ENCODE data around the gene ZNF611. TPM values are rescaled to one million over a fixed set of nuclear protein-coding genes. Genes with fewer than 3 reads are reported as not detected.
"Not testable (repeated sequence)": the region's sequence is repeated elsewhere in the genome, so short reads cannot be mapped to it uniquely, and the experiment has no call there.

The ZNF611 gene
- total RNA-seq, 1 experiment from 2014 or later = 16.6 TPM

DNA sequence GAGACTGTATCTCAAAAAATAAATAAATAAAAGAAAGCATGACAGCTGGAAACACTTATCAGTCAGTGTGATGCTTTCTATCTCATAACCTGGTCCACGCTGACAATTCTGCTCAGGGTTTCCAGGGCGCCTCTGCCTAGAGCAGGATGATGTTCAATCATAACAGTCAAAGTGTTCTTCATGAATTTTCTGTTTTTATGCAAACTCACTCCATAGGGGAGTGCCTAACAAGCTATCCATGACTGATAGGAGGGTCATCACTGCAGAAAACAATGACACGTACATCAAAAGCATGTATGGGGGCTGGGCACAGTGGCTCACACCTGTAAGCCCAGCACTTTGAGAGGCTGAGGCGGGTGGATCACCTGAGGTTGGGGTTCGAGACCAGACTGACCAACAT, 55.2 kb downstream of the ZNF611 start:
- H3K4me1 ChIP-seq (ENCODE audit: control insufficient read depth, insufficient read depth, low read length) = no peaks in the 10 kb centered on the region
- TF ChIP-seq SIN3A (IDR thresholded peaks at IDR 0.05; ENCODE audit: borderline replicate concordance, insufficient read depth, low read depth, low read length) (no peak), POLR2AphosphoS5 (IDR thresholded peaks at IDR 0.05; ENCODE audit: low read depth, low read length) (no peak), TCF7L2 (IDR thresholded peaks at IDR 0.05; ENCODE audit: low read depth, low read length) (no peak)
- TF ChIP-seq, protein P1, sequence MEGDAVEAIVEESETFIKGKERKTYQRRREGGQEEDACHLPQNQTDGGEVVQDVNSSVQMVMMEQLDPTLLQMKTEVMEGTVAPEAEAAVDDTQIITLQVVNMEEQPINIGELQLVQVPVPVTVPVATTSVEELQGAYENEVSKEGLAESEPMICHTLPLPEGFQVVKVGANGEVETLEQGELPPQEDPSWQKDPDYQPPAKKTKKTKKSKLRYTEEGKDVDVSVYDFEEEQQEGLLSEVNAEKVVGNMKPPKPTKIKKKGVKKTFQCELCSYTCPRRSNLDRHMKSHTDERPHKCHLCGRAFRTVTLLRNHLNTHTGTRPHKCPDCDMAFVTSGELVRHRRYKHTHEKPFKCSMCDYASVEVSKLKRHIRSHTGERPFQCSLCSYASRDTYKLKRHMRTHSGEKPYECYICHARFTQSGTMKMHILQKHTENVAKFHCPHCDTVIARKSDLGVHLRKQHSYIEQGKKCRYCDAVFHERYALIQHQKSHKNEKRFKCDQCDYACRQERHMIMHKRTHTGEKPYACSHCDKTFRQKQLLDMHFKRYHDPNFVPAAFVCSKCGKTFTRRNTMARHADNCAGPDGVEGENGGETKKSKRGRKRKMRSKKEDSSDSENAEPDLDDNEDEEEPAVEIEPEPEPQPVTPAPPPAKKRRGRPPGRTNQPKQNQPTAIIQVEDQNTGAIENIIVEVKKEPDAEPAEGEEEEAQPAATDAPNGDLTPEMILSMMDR (IDR thresholded peaks at IDR 0.05) = no peak
- TF ChIP-seq, protein P2, sequence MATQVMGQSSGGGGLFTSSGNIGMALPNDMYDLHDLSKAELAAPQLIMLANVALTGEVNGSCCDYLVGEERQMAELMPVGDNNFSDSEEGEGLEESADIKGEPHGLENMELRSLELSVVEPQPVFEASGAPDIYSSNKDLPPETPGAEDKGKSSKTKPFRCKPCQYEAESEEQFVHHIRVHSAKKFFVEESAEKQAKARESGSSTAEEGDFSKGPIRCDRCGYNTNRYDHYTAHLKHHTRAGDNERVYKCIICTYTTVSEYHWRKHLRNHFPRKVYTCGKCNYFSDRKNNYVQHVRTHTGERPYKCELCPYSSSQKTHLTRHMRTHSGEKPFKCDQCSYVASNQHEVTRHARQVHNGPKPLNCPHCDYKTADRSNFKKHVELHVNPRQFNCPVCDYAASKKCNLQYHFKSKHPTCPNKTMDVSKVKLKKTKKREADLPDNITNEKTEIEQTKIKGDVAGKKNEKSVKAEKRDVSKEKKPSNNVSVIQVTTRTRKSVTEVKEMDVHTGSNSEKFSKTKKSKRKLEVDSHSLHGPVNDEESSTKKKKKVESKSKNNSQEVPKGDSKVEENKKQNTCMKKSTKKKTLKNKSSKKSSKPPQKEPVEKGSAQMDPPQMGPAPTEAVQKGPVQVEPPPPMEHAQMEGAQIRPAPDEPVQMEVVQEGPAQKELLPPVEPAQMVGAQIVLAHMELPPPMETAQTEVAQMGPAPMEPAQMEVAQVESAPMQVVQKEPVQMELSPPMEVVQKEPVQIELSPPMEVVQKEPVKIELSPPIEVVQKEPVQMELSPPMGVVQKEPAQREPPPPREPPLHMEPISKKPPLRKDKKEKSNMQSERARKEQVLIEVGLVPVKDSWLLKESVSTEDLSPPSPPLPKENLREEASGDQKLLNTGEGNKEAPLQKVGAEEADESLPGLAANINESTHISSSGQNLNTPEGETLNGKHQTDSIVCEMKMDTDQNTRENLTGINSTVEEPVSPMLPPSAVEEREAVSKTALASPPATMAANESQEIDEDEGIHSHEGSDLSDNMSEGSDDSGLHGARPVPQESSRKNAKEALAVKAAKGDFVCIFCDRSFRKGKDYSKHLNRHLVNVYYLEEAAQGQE (IDR thresholded peaks at IDR 0.05; ENCODE audit: insufficient read depth in 1 of 2, low read depth in 2 of 2, low read length in 1 of 2) = no peak
- intact Hi-C loops (cut with micrococcal nuclease; ENCODE audit: unreplicated experiment) (no loop called here), in situ Hi-C loops (cut with HindIII; ENCODE audit: low pct_unique_long_range_greater_than_20kb, low sequenced_read_pairs) (no loop called here)
- CTCF ChIA-PET = no interaction called here
- no peaks in the 10 kb centered on the region for H3K36me3 ChIP-seq (ENCODE audit: control insufficient read depth, insufficient read depth, low read length)
- POLR2A ChIA-PET = no interaction called here
- BruUV-seq (replicated peaks) = no TSS peak
- H3K4me3 ChIP-seq (ENCODE audit: low read depth in 2 of 2, low read length in 2 of 2) = no peak overlapping the region
- H3K9me3 ChIP-seq (ENCODE audit: control insufficient read depth, insufficient read depth, low read depth, low read length) = no peaks in the 10 kb centered on the region
- no peak overlapping the region for H3K27ac ChIP-seq (ENCODE audit: low read length)
- ATAC-seq = no peak
- H3K27me3 ChIP-seq (ENCODE audit: control insufficient read depth, insufficient read depth, low read length) = no peaks in the 10 kb centered on the region
- DNase-seq (ENCODE audit: low read depth, low spot score) = no peak

DNA sequence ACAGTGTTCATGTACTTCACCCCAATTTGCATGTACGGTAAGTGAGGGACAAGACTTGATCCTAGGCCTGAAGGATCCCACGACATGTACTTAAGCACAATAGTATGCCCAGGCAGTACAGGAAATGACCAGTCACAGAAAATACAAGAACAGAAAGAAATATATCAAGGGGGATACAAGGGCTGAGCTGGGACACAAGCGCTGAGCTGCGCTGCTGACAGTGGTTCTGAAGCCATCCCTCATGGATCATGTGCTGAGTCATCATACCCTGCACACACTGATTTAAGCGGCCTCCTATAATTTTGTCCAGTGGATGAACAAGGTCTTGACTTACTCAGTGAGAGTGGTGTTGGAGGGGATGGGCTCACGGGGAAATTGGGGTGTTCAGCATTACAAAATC, 59.6 kb downstream of the ZNF611 start:
- BruUV-seq (replicated peaks); CTCF ChIA-PET; POLR2A ChIA-PET; H3K9me3 ChIP-seq (ENCODE audit: control insufficient read depth, insufficient read depth, low read depth, low read length); intact Hi-C loops (cut with micrococcal nuclease; ENCODE audit: unreplicated experiment); H3K27me3 ChIP-seq (ENCODE audit: control insufficient read depth, insufficient read depth, low read length); H3K4me3 ChIP-seq (ENCODE audit: low read depth in 2 of 2, low read length in 2 of 2); DNase-seq (ENCODE audit: low read depth, low spot score); ATAC-seq; H3K36me3 ChIP-seq (ENCODE audit: control insufficient read depth, insufficient read depth, low read length); H3K4me1 ChIP-seq (ENCODE audit: control insufficient read depth, insufficient read depth, low read length); in situ Hi-C loops (cut with HindIII; ENCODE audit: low pct_unique_long_range_greater_than_20kb, low sequenced_read_pairs); H3K27ac ChIP-seq (ENCODE audit: low read length): not testable (repeated sequence)

DNA sequence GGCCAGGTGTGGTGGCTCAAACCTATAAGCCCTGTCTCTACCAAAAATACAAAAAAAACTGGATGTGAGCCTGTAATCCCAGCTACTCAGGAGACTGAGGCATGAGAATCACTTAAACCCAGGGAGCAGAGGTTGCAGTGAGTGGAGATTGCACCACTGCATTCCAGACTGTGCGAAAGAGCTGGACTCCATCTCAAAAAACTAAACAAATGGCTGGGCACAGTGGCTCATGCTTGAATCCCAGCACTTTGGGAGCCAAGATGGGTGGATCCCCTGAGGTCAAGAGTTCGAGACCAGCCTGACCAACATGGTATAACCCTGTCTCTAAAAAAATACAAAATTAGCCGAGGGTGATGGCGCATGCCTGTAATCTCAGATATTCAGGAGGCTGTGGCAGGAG, 61.8 kb downstream of the ZNF611 start:
- no TSS peak for BruUV-seq (replicated peaks)

More for the DNA sequence above, 61.8 kb downstream of the ZNF611 start:
- H3K4me3 ChIP-seq (ENCODE audit: low read depth in 2 of 2, low read length in 2 of 2) = no peak overlapping the region
- TF ChIP-seq, protein P1 (IDR thresholded peaks at IDR 0.05) = no peak
- TF ChIP-seq TCF7L2 (IDR thresholded peaks at IDR 0.05; ENCODE audit: low read depth, low read length) (no peak), POLR2AphosphoS5 (IDR thresholded peaks at IDR 0.05; ENCODE audit: low read depth, low read length) (no peak), SIN3A (IDR thresholded peaks at IDR 0.05; ENCODE audit: borderline replicate concordance, insufficient read depth, low read depth, low read length) (no peak)
- TF ChIP-seq, protein P2 (IDR thresholded peaks at IDR 0.05; ENCODE audit: insufficient read depth in 1 of 2, low read depth in 2 of 2, low read length in 1 of 2) = no peak
- ATAC-seq = no peak
- in situ Hi-C loops (cut with HindIII; ENCODE audit: low pct_unique_long_range_greater_than_20kb, low sequenced_read_pairs) = no loop called here
- no peaks in the 10 kb centered on the region for H3K4me1 ChIP-seq (ENCODE audit: control insufficient read depth, insufficient read depth, low read length)
- no peak overlapping the region for H3K27ac ChIP-seq (ENCODE audit: low read length)
- no peaks in the 10 kb centered on the region for H3K9me3 ChIP-seq (ENCODE audit: control insufficient read depth, insufficient read depth, low read depth, low read length)
- no peaks in the 10 kb centered on the region for H3K27me3 ChIP-seq (ENCODE audit: control insufficient read depth, insufficient read depth, low read length)
- POLR2A ChIA-PET = no interaction called here
- CTCF ChIA-PET = no interaction called here
- no peak for DNase-seq (ENCODE audit: low read depth, low spot score)
- intact Hi-C loops (cut with micrococcal nuclease; ENCODE audit: unreplicated experiment) = no loop called here
- H3K36me3 ChIP-seq (ENCODE audit: control insufficient read depth, insufficient read depth, low read length) = no peaks in the 10 kb centered on the region
